Endothelial cell of umbilical vein (primary cell): ENCODE data around the gene TPGS2.

Source experiments
- EZH2 ChIP-seq: IDR thresholded peaks from 2 replicates; pipeline ENCODE4 v1.6.1; 2012; ENCODE audit warnings: borderline replicate concordance, low read depth, mild to moderate bottlenecking, moderate library complexity, low read length, inconsistent platforms; ENCODE audit not compliant: severe bottlenecking
- FOS ChIP-seq: IDR thresholded peaks from 2 replicates; pipeline ENCODE4 v1.6.1; 2011; ENCODE audit warnings: mild to moderate bottlenecking, low read length, moderate library complexity, borderline replicate concordance; ENCODE audit not compliant: insufficient read depth
- GATA2 ChIP-seq: IDR thresholded peaks from 2 replicates; pipeline ENCODE4 v1.7.0; 2011; ENCODE audit warnings: low read depth, mild to moderate bottlenecking, moderate library complexity, mixed read lengths, low read length; ENCODE audit not compliant: insufficient read length, insufficient read depth
- JUN ChIP-seq: IDR thresholded peaks from 2 replicates; pipeline ENCODE4 v1.6.1; 2011; ENCODE audit warnings: borderline replicate concordance, low read depth; ENCODE audit not compliant: insufficient read length, insufficient read depth
- MYC ChIP-seq: IDR thresholded peaks from one replicate; pipeline ENCODE4 v1.6.1; 2011; ENCODE audit warnings: mild to moderate bottlenecking, low read depth, low read length
- POLR2A ChIP-seq: IDR thresholded peaks from 2 replicates; pipeline ENCODE4 v1.6.1; 2012; ENCODE audit warnings: low read depth, mild to moderate bottlenecking, control low read depth, low read length
- POLR2AphosphoS5 ChIP-seq: IDR thresholded peaks from 2 replicates; pipeline ENCODE4 v1.6.1; 2012; ENCODE audit warnings: low read depth, mild to moderate bottlenecking, control low read depth, low read length, moderate library complexity; ENCODE audit not compliant: insufficient read depth
- TF ChIP-seq, protein P1 (sequence below), 2 donors: IDR thresholded peaks; 1 replicate in 1 of 2; 2 replicates in 1 of 2; pipeline ENCODE4 v1.5.1; 2011; ENCODE audit warnings: low read length in 2 of 2, mild to moderate bottlenecking in 2 of 2, moderate library complexity in 2 of 2, control low read depth in 1 of 2, inconsistent platforms in 1 of 2, low read depth in 1 of 2; ENCODE audit not compliant: insufficient read depth in 1 of 2; ENCODE audit errors: extremely low read depth in 1 of 2
- TF ChIP-seq, protein P2 (sequence below): IDR thresholded peaks from 2 replicates; pipeline ENCODE4 v1.6.1; 2011; ENCODE audit not compliant: insufficient read depth, insufficient read length

DNA sequence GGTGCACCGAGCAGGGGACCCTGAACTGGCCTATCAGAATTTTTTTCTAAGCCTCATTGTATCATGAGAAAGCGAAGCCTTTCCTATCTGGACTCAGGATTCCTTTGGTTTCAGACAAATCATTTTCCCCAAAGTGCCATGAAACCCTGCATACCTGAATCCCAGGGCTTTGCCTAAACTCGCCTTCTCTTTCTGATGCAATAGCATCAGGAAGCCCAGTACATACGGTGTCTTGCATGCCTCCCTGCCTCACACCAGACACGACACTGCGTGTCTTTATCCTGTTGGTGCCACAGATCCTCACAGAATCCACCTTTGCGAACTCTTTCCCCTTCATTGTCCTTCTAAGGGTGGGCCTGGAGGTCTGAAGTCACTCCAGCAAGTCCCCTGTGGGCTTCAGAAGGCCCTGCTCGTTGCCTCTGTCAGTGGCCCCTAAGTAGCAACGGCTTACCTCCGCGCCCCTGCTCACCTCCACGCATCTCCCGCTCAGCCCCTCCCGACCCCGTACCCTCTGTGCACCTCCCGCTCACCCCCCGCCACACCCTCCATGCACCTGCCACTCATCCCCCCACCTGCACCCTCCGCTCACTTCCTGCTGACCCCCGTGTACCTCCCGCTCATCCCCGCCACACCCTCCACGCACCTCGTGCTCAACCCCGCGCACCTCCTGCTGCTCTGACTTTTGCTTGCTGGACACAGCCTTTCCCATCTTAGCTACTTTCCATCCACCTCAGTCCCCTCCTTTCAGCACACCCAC lies 83.4 kb downstream of the TPGS2 start:
- TF ChIP-seq, protein P1, sequence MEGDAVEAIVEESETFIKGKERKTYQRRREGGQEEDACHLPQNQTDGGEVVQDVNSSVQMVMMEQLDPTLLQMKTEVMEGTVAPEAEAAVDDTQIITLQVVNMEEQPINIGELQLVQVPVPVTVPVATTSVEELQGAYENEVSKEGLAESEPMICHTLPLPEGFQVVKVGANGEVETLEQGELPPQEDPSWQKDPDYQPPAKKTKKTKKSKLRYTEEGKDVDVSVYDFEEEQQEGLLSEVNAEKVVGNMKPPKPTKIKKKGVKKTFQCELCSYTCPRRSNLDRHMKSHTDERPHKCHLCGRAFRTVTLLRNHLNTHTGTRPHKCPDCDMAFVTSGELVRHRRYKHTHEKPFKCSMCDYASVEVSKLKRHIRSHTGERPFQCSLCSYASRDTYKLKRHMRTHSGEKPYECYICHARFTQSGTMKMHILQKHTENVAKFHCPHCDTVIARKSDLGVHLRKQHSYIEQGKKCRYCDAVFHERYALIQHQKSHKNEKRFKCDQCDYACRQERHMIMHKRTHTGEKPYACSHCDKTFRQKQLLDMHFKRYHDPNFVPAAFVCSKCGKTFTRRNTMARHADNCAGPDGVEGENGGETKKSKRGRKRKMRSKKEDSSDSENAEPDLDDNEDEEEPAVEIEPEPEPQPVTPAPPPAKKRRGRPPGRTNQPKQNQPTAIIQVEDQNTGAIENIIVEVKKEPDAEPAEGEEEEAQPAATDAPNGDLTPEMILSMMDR (IDR thresholded peaks at IDR 0.05; ENCODE audit: extremely low read depth in 1 of 2, insufficient read depth in 1 of 2, low read depth in 1 of 2, low read length in 2 of 2), result no peak
- no peak for TF ChIP-seq EZH2
- no peak for TF ChIP-seq FOS
- TF ChIP-seq, protein P2, sequence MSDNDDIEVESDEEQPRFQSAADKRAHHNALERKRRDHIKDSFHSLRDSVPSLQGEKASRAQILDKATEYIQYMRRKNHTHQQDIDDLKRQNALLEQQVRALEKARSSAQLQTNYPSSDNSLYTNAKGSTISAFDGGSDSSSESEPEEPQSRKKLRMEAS, result no peak
- TF ChIP-seq POLR2A, result no peak
- no peak for TF ChIP-seq POLR2AphosphoS5
- TF ChIP-seq JUN, result no peak
- TF ChIP-seq GATA2, result no peak
- TF ChIP-seq MYC, result no peak
